SH-SY5Y (cell line): Measurements from ENCODE around the gene IRF3.

Source experiments
- GATA2 ChIP-seq: IDR thresholded peaks from 2 replicates; pipeline ENCODE4 v1.6.1; 2011; ENCODE audit warnings: mild to moderate bottlenecking, low read depth, low read length
- GATA3 ChIP-seq: IDR thresholded peaks from 2 replicates; pipeline ENCODE4 v1.6.1; 2011; ENCODE audit warnings: low read depth, mild to moderate bottlenecking, low read length, moderate library complexity

DNA sequence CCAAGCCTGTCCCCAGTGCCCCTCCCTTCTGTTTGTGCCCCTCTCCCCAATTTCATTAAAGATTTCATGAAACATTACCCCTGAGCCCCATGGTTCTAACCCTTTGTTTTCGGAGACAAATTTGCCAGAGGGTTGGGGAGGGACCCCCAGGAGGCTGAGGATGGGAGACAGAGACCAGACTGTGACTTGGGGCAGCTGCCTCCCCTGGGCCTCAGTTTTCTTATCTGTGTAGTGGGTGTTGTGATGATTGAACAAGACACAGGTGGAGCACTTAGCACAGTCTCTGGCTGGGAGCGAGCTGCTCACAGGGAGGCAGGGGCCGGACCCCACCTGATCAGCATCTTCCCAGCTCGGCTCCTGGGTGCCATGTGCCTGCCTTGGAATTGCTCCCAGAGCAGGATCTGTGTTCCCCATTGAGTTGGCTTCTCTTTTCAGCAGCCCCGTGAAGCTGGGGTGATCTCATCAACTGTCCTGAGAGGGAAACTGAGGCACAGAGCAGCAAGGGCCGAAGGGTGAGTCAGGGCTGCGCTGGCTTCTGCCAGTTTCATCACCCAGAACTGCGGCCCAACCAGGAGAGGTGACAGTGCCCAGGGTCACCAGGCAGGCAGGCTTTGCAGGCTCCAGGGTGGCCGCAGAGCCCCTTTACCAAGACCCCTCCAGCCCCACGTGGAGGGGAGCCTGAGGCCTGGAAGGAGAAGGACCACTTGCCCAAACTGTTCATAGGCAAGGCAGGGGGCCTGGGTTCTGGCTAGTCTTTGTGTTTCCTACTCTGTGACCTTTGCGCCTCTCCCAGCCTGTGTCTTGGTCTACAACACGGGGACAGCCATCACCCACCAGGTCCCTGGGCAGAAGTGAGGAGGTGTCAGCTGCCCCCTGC is 6.9 kb downstream of the IRF3 start:
- no peak for TF ChIP-seq GATA3
- no peak for TF ChIP-seq GATA2
